GM12878 (cell line): ENCODE data around the gene GNLY. TPM values are rescaled to one million over a fixed set of nuclear protein-coding genes. Genes with fewer than 3 reads are reported as not detected.

Experiments
- BACH1 ChIP-seq: fragments of 450-650 bp; IDR thresholded peaks from 2 replicates; pipeline ENCODE4 v1.6.1; 2017; ENCODE audit warnings: mild to moderate bottlenecking, borderline replicate concordance
- BCL11A ChIP-seq: IDR thresholded peaks from 2 replicates; pipeline ENCODE4 v1.6.1; 2011; ENCODE audit warnings: low read depth, low read length
- BMI1 ChIP-seq: fragments of 450-650 bp; IDR thresholded peaks from 2 replicates; pipeline ENCODE4 v1.6.1; 2016; ENCODE audit warnings: mild to moderate bottlenecking, moderate library complexity, borderline replicate concordance
- EP300 ChIP-seq, 2 experiments: fragments of 150-350 bp in 1 of 2; IDR thresholded peaks; 2 replicates each; pipeline ENCODE4 v1.6.1; 2011 to 2012; ENCODE audit warnings: low read depth in 2 of 2, low read length in 2 of 2, borderline replicate concordance in 1 of 2, improper control_type of control experiment in 1 of 2, inconsistent platforms in 1 of 2; ENCODE audit not compliant: control insufficient read depth in 1 of 2
- IKZF1 ChIP-seq: fragments of 450-650 bp; conservative IDR thresholded peaks from 2 replicates; pipeline ENCODE4 v1.6.1; 2017; ENCODE audit warnings: antibody characterized with exemption, mild to moderate bottlenecking
- IRF5 ChIP-seq: fragments of 450-650 bp; IDR thresholded peaks from 2 replicates; pipeline ENCODE4 v1.6.1; 2017; ENCODE audit warnings: borderline replicate concordance
- POU2F2 ChIP-seq: IDR thresholded peaks from 3 replicates; pipeline ENCODE4 v1.6.1; 2011; ENCODE audit warnings: low read depth, mild to moderate bottlenecking, low read length, borderline replicate concordance
- RELB ChIP-seq: fragments of 450-650 bp; IDR thresholded peaks from 2 replicates; pipeline ENCODE4 v1.6.1; 2017; ENCODE audit warnings: low read depth, mild to moderate bottlenecking, moderate library complexity
- SP1 ChIP-seq: IDR thresholded peaks from one replicate; pipeline ENCODE4 v1.6.1; 2011; ENCODE audit warnings: low read depth, low read length
- SPI1 ChIP-seq: IDR thresholded peaks from 2 replicates; pipeline ENCODE4 v1.6.1; 2011; ENCODE audit warnings: low read depth, mild to moderate bottlenecking, low read length, moderate library complexity, borderline replicate concordance; ENCODE audit not compliant: insufficient read depth
- ZNF274 ChIP-seq: IDR thresholded peaks from one replicate; pipeline ENCODE4 v1.8.0; 2011; ENCODE audit not compliant: insufficient read length, insufficient read depth
- polyA plus RNA-seq, 11 experiments: library from polyadenylated mRNA; depleted of rRNA in 4 of 11; unstranded in 6 of 11; stranded (reverse) in 5 of 11; fragments of >200 nt; fragmentation: Nextera tagmentation in 4 of 11; fragmentation: Illumina TruSeq in 1 of 11; extraction: Ambion mirVana in 4 of 11; extraction: Trizol in 1 of 11; gene quantifications; 1 replicate in 1 of 11; 2 replicates in 10 of 11; pipeline versions ENCODE4 v1.2.1 to v1.2.3, GENCODE V29; 2011 to 2016; ENCODE audit warnings: inconsistent platforms in 2 of 11, missing spikeins in 2 of 11, low read depth in 1 of 11
- total RNA-seq, 4 experiments: library from RNA; depleted of rRNA in 3 of 4; stranded (reverse); fragments of >200 nt in 3 of 4; fragmentation: Illumina TruSeq in 1 of 4; extraction: Trizol in 1 of 4; gene quantifications; 2 replicates each; pipeline versions ENCODE4 v1.2.1 to v1.2.3, GENCODE V29; 2013 to 2021

GNLY gene
- total and polyA plus RNA-seq, 10 of the 15 experiments (the other 5 are each of a cell fraction or from before 2014, with no cell fraction given) = 0.18 to 0.42 TPM; not detected in 8

- TF ChIP-seq RELB (peak; percentile 97), IKZF1 (peak; percentile 84), BMI1 (peak; percentile 83; the same call in 1 of the 2 replicates), BACH1 (peak; percentile 72; the same call in 1 of the 2 replicates), SPI1 (peak; percentile 91), ZNF274 (no peak), SP1 (peak; percentile 36), IRF5 (peak; percentile 44; the same call in 1 of the 2 replicates), EP300 (IDR thresholded peaks at IDR 0.05; ENCODE audit: borderline replicate concordance in 1 of 2, control insufficient read depth in 1 of 2, low read depth in 2 of 2, low read length in 2 of 2) (peak; percentile 82 to 86; a peak in 3 of 4 replicates), BCL11A (peak; percentile 84), POU2F2 (peak; percentile 46; the same call in 1 of the 3 replicates)
Observed at GRCh38 chr2:85704800-85705679, 10.9 kb downstream of the GNLY start (continued).
